Measurements from ENCODE around the gene B4GALNT4. TPM values are rescaled to one million over a fixed set of nuclear protein-coding genes. Genes with fewer than 3 reads are reported as not detected.
A peak's percentile ranks its signal among the peaks of the same experiment; 100 is the strongest.

B4GALNT4 gene
- total RNA-seq, 2 experiments from 2014 or later = 0.32 TPM; not detected in 1

GRCh38 chr11:390175-390574, 20.9 kb downstream of the B4GALNT4 start:
- Mint-ChIP-seq H3K36me3 (peaks cover 2% of the 10 kb centered on the region), H3K4me1 (no peaks in the 10 kb centered on the region), H3K4me3 (no peak overlapping the region), H3K27ac (no peak overlapping the region), H3K9me3 (ENCODE audit: low read depth) (peaks cover 2% of the 10 kb centered on the region), H3K27me3 (peaks cover 6% of the 10 kb centered on the region)
- CTCF ChIA-PET = interaction anchor here (1.4 kb wide), 1 partner anchor 139 kb away, joined by 4 read pairs; no protein-coding TSS in a partner anchor
- DNase-seq (no peak), ATAC-seq (no peak)

GRCh38 chr11:391117-392017, 22.1 kb downstream of the B4GALNT4 start:
- Mint-ChIP-seq H3K9me3 (ENCODE audit: low read depth) (peaks cover 2% of the 10 kb centered on the region), H3K4me1 (no peaks in the 10 kb centered on the region), H3K27ac (no peak overlapping the region), H3K4me3 (no peak overlapping the region), H3K27me3 (peaks cover 6% of the 10 kb centered on the region), H3K36me3 (peaks cover 2% of the 10 kb centered on the region)
- DNase-seq (no peak), ATAC-seq (no peak)
- CTCF ChIA-PET = interaction anchor here (1.4 kb wide), 1 partner anchor 140 kb away, joined by 4 read pairs; no protein-coding TSS in a partner anchor

- DNase-seq (no peak), ATAC-seq (no peak)
- H3K4me3 Mint-ChIP-seq = no peak overlapping the region
- no peak overlapping the region for H3K27ac Mint-ChIP-seq
- H3K9me3 Mint-ChIP-seq (ENCODE audit: low read depth) = no peaks in the 10 kb centered on the region
- CTCF ChIA-PET = interaction anchor here (1.3 kb wide), 1 partner anchor 30 kb away, joined by 3 read pairs; no protein-coding TSS in a partner anchor
- H3K27me3 Mint-ChIP-seq = peaks cover 4% of the 10 kb centered on the region
- no peaks in the 10 kb centered on the region for H3K36me3 Mint-ChIP-seq
- no peaks in the 10 kb centered on the region for H3K4me1 Mint-ChIP-seq
Measured at GRCh38 chr11:392102-392777, 22.9 kb downstream of the B4GALNT4 start.

DNA sequence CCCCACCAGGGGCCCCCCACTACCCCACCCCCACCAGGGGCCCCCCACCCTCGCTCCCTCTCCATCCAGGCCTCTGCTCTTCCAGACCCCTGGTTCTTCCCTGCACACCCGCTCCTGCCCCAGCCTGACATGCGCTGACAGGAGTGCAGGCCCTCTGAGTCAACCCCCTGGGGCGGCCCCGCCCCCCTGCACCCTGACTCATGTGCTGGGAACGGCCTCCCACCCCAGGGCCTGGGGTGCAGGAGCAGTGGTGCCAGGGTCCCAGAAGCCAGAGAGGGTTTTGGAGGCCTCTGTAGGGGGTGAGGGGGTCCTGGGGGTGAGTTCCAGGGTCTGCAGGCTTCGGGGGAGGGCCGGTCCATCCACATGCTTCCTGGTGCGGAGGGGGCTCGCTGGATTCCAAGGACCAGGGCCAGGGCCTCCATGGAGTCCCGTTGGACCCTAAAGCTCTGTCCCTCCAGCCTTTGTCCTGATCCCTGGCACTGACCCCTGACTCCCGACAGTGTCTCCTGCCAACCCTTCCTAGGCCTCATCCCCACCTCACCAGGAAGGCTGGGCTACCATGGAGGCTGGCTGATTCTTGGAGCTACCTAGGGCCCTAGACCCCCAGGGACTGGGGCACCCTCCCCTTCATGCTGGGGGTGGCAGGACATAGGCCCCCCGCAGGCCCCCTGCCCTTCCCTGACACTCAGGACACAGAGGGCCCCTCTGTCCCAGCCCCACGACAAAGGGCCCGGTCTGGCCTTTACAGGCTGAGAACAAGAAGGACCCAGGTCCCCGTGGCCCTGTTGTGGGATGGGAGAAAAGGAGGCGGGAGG, 24.1 kb downstream of the B4GALNT4 start:
- H3K27me3 Mint-ChIP-seq = no peaks in the 10 kb centered on the region
- ATAC-seq = no peak

GRCh38 chr11:394034-394857, 24.9 kb downstream of the B4GALNT4 start, which contains the start of gene PKP3:
PKP3 (plus strand) TSS chr11:394209; CDS start chr11:394293, 84 bp downstream.
- CTCF ChIA-PET = no interaction called here

More for the DNA sequence above, 24.1 kb downstream of the B4GALNT4 start:
- Mint-ChIP-seq H3K4me1 (no peaks in the 10 kb centered on the region), H3K4me3 (no peak overlapping the region), H3K27ac (no peak overlapping the region), H3K36me3 (no peaks in the 10 kb centered on the region), H3K9me3 (ENCODE audit: low read depth) (no peaks in the 10 kb centered on the region)
- CTCF ChIA-PET = interaction anchor here (1.3 kb wide), 1 partner anchor 31 kb away, joined by 3 read pairs; no protein-coding TSS in a partner anchor
- no peak for DNase-seq

DNA sequence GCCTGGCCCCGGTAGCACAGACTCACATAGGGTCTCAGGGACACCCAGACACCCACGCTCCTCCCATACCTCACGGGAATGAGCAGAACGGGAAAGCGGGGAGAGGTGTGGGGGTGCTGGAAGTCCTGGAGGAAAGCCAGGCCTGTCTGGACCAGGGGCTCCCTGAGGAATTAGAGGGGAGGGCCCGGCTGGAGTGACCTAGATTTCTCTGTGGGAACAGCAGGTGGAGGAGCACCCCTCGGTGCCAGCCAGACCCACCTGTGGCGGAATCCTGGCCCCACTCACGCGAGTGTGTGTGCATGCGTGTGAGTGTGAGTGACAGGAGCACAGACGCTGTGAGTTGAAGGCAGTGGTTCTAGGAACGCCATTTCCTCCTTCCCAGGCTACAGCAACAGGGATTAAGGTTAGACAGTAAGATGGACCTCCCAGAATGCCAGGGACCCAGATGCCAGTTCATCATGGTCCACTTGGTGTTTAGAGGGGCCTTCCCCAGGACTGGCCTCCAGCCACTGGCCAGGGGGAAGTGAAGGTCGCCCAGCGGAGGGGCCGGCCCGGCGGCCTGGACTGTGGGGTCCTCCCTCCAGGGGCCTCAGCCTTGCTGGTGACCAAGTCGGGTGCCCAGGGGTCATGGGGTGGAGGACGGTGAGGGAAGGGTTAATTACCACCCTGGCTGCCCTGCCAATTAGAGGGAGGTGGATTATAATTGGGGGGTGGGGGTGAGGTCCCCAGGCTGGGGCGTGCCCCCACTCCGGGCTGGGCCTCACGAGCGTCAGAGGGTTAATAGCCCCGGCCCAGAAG, 25.8 kb downstream of the B4GALNT4 start:
- H3K9me3 Mint-ChIP-seq (ENCODE audit: low read depth) = no peaks in the 10 kb centered on the region
- CTCF ChIA-PET = no interaction called here
- ATAC-seq (no peak), DNase-seq (no peak)
- no peaks in the 10 kb centered on the region for H3K27me3 Mint-ChIP-seq
- H3K4me3 Mint-ChIP-seq = no peak overlapping the region
- H3K4me1 Mint-ChIP-seq = no peaks in the 10 kb centered on the region
- H3K27ac Mint-ChIP-seq = no peak overlapping the region
- H3K36me3 Mint-ChIP-seq = no peaks in the 10 kb centered on the region

More at GRCh38 chr11:394034-394857, 24.9 kb downstream of the B4GALNT4 start, which contains the start of gene PKP3:
- no peak within 1 kb of the TSS for H3K27ac Mint-ChIP-seq
- DNase-seq (no peak), ATAC-seq (no peak)
- no peaks in the 10 kb centered on the region for H3K27me3 Mint-ChIP-seq
- no peaks in the 10 kb centered on the region for H3K36me3 Mint-ChIP-seq
- no peaks in the 10 kb centered on the region for H3K4me1 Mint-ChIP-seq
- H3K4me3 Mint-ChIP-seq = no peak within 1 kb of the TSS
- H3K9me3 Mint-ChIP-seq (ENCODE audit: low read depth) = no peaks in the 10 kb centered on the region

DNA sequence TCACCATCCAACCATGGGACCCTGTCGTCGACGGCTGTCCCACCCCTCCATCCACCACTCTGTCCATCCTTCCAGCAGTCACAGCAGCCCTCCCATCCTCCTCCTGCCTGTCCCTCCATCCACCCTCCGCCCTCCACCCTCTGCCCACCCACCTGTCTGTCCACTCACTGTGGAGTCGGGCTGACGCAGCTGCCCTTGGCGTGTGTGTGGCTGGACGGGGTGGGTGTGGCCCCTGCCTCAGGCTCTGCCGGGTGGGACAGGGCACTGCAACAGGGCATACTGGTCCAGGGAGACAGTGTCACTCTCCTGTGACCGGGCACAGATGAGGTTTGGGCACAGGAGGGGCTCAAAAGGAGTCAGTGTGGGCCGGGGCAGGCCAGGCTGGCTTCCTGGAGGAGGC, 26.6 kb downstream of the B4GALNT4 start:
- no peak overlapping the region for H3K27ac Mint-ChIP-seq

DNA sequence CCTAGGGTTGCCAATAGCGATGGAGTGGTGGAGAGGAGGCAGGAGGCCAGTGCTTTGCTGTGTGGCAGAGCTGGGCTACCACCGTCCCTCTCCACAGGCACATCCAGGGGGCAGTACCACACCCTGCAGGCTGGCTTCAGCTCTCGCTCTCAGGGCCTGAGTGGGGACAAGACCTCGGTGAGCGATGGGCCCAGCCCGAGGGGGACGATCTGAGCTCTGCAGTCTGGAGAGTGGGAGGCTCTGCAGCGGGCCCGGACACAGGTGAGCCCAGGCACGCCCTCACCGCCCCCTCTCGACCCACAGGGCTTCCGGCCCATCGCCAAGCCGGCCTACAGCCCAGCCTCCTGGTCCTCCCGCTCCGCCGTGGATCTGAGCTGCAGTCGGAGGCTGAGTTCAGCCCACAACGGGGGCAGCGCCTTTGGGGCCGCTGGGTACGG, 27.2 kb downstream of the B4GALNT4 start:
- H3K27ac Mint-ChIP-seq = no peak overlapping the region
- H3K4me1 Mint-ChIP-seq = no peaks in the 10 kb centered on the region
- CTCF ChIA-PET = interaction anchor here (0.7 to 2.4 kb wide), 20 partner anchors 10 to 179 kb away, joined by 3 to 24 read pairs (median 3); partner anchors contain the start of genes IFITM2 and PTDSS2
- no peak overlapping the region for H3K4me3 Mint-ChIP-seq
- no peaks in the 10 kb centered on the region for H3K36me3 Mint-ChIP-seq
- DNase-seq (no peak), ATAC-seq (peak; percentile 38)
- H3K27me3 Mint-ChIP-seq = no peaks in the 10 kb centered on the region
- no peaks in the 10 kb centered on the region for H3K9me3 Mint-ChIP-seq (ENCODE audit: low read depth)

More for the DNA sequence above, 26.6 kb downstream of the B4GALNT4 start:
- no peak for ATAC-seq
- H3K27me3 Mint-ChIP-seq = no peaks in the 10 kb centered on the region
- no peaks in the 10 kb centered on the region for H3K9me3 Mint-ChIP-seq (ENCODE audit: low read depth)
- H3K36me3 Mint-ChIP-seq = no peaks in the 10 kb centered on the region
- H3K4me3 Mint-ChIP-seq = no peak overlapping the region
- H3K4me1 Mint-ChIP-seq = no peaks in the 10 kb centered on the region
- CTCF ChIA-PET = interaction anchor here (0.7 to 2.4 kb wide), 8 partner anchors 10 to 147 kb away, joined by 3 to 24 read pairs (median 6); partner anchors contain the start of genes IFITM2 and PTDSS2
- no peak for DNase-seq

- Mint-ChIP-seq H3K27me3 (no peaks in the 10 kb centered on the region), H3K4me1 (no peaks in the 10 kb centered on the region), H3K4me3 (no peak overlapping the region), H3K36me3 (no peaks in the 10 kb centered on the region), H3K9me3 (ENCODE audit: low read depth) (no peaks in the 10 kb centered on the region), H3K27ac (no peak overlapping the region)
- DNase-seq = peak; percentile 74
- CTCF ChIA-PET = interaction anchor here (0.7 to 2.4 kb wide), 22 partner anchors 9 to 180 kb away, joined by 3 to 24 read pairs (median 3); partner anchors contain the start of genes IFITM2 and PTDSS2
- ATAC-seq = peak; percentile 86
Measured at GRCh38 chr11:396948-397548, 27.7 kb downstream of the B4GALNT4 start.

DNA sequence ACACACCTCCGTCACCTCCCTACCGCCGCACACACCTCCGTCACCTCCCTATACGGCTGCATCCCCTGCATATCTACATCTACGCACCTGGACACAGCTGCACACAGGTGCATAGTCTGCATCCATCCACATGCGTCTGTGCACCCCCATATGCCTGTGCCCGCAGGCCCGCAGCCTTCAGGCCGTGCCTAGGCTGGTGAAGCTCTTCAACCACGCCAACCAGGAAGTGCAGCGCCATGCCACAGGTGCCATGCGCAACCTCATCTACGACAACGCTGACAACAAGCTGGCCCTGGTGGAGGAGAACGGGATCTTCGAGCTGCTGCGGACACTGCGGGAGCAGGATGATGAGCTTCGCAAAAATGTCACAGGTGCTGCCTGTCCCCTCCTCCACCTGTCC, 29.5 kb downstream of the B4GALNT4 start:
- ATAC-seq (no peak), DNase-seq (no peak)
- Mint-ChIP-seq H3K27me3 (no peaks in the 10 kb centered on the region), H3K9me3 (ENCODE audit: low read depth) (no peaks in the 10 kb centered on the region), H3K27ac (no peak overlapping the region), H3K4me1 (no peaks in the 10 kb centered on the region), H3K4me3 (no peak overlapping the region), H3K36me3 (no peaks in the 10 kb centered on the region)
- CTCF ChIA-PET = no interaction called here

DNA sequence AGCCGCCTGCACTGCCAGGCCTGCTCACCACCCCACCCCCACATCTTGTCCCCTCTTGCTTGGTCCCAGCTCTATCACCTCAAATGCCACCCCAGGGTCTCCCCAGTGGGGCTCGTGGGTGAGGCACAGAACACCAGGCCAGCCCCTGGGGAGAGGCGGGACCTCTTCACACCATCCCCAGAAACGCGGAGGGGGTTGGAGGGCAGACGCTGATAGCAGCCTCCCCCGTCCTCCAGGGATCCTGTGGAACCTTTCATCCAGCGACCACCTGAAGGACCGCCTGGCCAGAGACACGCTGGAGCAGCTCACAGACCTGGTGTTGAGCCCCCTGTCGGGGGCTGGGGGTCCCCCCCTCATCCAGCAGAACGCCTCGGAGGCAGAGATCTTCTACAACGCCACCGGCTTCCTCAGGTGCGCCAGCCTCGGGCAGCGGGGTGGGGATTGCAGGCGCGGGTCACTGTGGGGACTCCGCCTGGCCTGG, 30.5 kb downstream of the B4GALNT4 start:
- ATAC-seq (no peak), DNase-seq (no peak)
- Mint-ChIP-seq H3K4me1 (no peaks in the 10 kb centered on the region), H3K4me3 (no peak overlapping the region), H3K36me3 (no peaks in the 10 kb centered on the region), H3K9me3 (ENCODE audit: low read depth) (no peaks in the 10 kb centered on the region), H3K27ac (no peak overlapping the region), H3K27me3 (no peaks in the 10 kb centered on the region)
- CTCF ChIA-PET = no interaction called here
